ENCODE data around the gene CTNNA2.

CTNNA2 gene

GRCh38 chr2:80519699-80520291 is 1006.9 kb downstream of the CTNNA2 start:
- FAIRE-seq = no peak

- FAIRE-seq = no peak
These were observed 1012.3 kb downstream of the CTNNA2 start for GRCh38 chr2:80525152-80525551.

- no peak for FAIRE-seq
These were observed 1014.3 kb downstream of the CTNNA2 start for GRCh38 chr2:80527119-80527518.

GRCh38 chr2:80529466-80530165 is 1016.8 kb downstream of the CTNNA2 start:
- no peak for FAIRE-seq

GRCh38 chr2:80530442-80531064 is 1017.7 kb downstream of the CTNNA2 start:
- no peak for FAIRE-seq

GRCh38 chr2:80531319-80531718 is 1018.5 kb downstream of the CTNNA2 start:
- FAIRE-seq = no peak

- no peak for FAIRE-seq
These were observed 1032.8 kb downstream of the CTNNA2 start for GRCh38 chr2:80545420-80546210.

GRCh38 chr2:80546766-80547165 is 1033.9 kb downstream of the CTNNA2 start:
- FAIRE-seq = no peak

GRCh38 chr2:80547344-80547743 is 1034.5 kb downstream of the CTNNA2 start:
- no peak for FAIRE-seq

GRCh38 chr2:80548469-80548868 is 1035.6 kb downstream of the CTNNA2 start:
- no peak for FAIRE-seq

GRCh38 chr2:80549901-80550300 is 1037.0 kb downstream of the CTNNA2 start:
- no peak for FAIRE-seq

- FAIRE-seq = no peak
These were observed 1047.5 kb downstream of the CTNNA2 start for GRCh38 chr2:80560326-80560725.

GRCh38 chr2:80568011-80568410 is 1055.2 kb downstream of the CTNNA2 start:
- FAIRE-seq = no peak

GRCh38 chr2:80573167-80573566 is 1060.3 kb downstream of the CTNNA2 start:
- FAIRE-seq = no peak

- no peak for FAIRE-seq
These were observed 1061.1 kb downstream of the CTNNA2 start for GRCh38 chr2:80573950-80574349.

GRCh38 chr2:80579756-80580155 is 1066.9 kb downstream of the CTNNA2 start:
- FAIRE-seq = no peak

GRCh38 chr2:80591233-80591632 is 1078.4 kb downstream of the CTNNA2 start:
- FAIRE-seq = no peak

GRCh38 chr2:80592106-80592505 is 1079.3 kb downstream of the CTNNA2 start:
- no peak for FAIRE-seq

GRCh38 chr2:80610108-80610507 is 1097.3 kb downstream of the CTNNA2 start:
- FAIRE-seq = no peak

- no peak for FAIRE-seq
These were observed 1108.8 kb downstream of the CTNNA2 start for GRCh38 chr2:80621656-80622055.

GRCh38 chr2:80624062-80624461 is 1111.2 kb downstream of the CTNNA2 start:
- no peak for FAIRE-seq

- no peak for FAIRE-seq
These were observed 1121.7 kb downstream of the CTNNA2 start for GRCh38 chr2:80634590-80634989.

GRCh38 chr2:80638783-80639182 is 1125.9 kb downstream of the CTNNA2 start:
- no peak for FAIRE-seq

GRCh38 chr2:80642465-80642864 is 1129.6 kb downstream of the CTNNA2 start:
- FAIRE-seq = no peak
